Left lung (tissue), 10 donors: ENCODE data around the gene ZFYVE9. TPM values are rescaled to one million over a fixed set of nuclear protein-coding genes. Genes with fewer than 3 reads are reported as not detected.

Experiments
- ATAC-seq: fragments of 200-7000 bp; cut with Tn5 transposase; one replicate; pipeline ENCODE4 v1.9.1; 2020; ENCODE audit warnings: moderate library complexity
- DNase-seq, 4 donors: peaks; one replicate each; pipeline ENCODE4 v3.0.0-alpha.2; 2013 to 2020
- H3K27ac ChIP-seq, 2 donors: fragments of 200-600 bp; sonication (generic) in 1 of 2; one replicate each; pipeline versions ENCODE4 v1.5.0 to v1.8.0; 2020 to 2021
- H3K27me3 ChIP-seq, 2 donors: fragments of 200-600 bp; sonication (generic) in 1 of 2; one replicate each; pipeline versions ENCODE4 v1.5.0 to v1.8.0; 2020 to 2021
- H3K36me3 ChIP-seq, 2 donors: fragments of 200-600 bp; sonication (generic) in 1 of 2; one replicate each; pipeline versions ENCODE4 v1.5.0 to v1.8.0; 2020 to 2021
- H3K4me1 ChIP-seq, 2 donors: fragments of 200-600 bp; one replicate each; pipeline ENCODE4 v1.8.0; 2021
- H3K4me3 ChIP-seq, 2 donors: fragments of 200-600 bp; sonication (generic) in 1 of 2; one replicate each; pipeline versions ENCODE4 v1.5.0 to v1.8.0; 2020 to 2021; ENCODE audit warnings: mild to moderate bottlenecking in 1 of 2
- H3K9me3 ChIP-seq, 2 donors: fragments of 200-600 bp; sonication (generic) in 1 of 2; one replicate each; pipeline versions ENCODE4 v1.5.0 to v1.8.0; 2020 to 2021
- intact Hi-C, 2 donors: fragments of 100-400 bp; cut with DNase I; formaldehyde crosslinking; loops; one replicate each; pipeline versions ENCODE4 v1.11.2 to v1.14.2; 2022
- polyA plus RNA-seq, 6 donors: library from polyadenylated mRNA; unstranded; fragments of 120-200 nt; gene quantifications; one replicate each; pipeline ENCODE4 v1.2.1, GENCODE V29; 2013; ENCODE audit not compliant: insufficient read length in 6 of 6
- total RNA-seq, 2 donors: library from RNA; stranded (reverse); fragmentation: NEBNext Ultra II Directional; extraction: Animal tissue kit (Norgen Biotek cat#: 25700); gene quantifications; one replicate each; pipeline ENCODE4 v1.2.1, GENCODE V29; 2021
- TF ChIP-seq, protein P1 (sequence below), 2 donors: fragments of 200-600 bp; sonication (generic) in 1 of 2; IDR thresholded peaks; one replicate each; pipeline versions ENCODE4 v1.5.0 to v1.8.0; 2021; ENCODE audit warnings: antibody characterized with exemption in 2 of 2
- donor health status: DM: no; HTN: yes; CAD: no.
- donor health status: DM: no; HTN: no; CAD: no.

ZFYVE9 gene
- total and polyA plus RNA-seq, 8 donors: 15.2 to 38.1 (median 32.8) TPM

DNA sequence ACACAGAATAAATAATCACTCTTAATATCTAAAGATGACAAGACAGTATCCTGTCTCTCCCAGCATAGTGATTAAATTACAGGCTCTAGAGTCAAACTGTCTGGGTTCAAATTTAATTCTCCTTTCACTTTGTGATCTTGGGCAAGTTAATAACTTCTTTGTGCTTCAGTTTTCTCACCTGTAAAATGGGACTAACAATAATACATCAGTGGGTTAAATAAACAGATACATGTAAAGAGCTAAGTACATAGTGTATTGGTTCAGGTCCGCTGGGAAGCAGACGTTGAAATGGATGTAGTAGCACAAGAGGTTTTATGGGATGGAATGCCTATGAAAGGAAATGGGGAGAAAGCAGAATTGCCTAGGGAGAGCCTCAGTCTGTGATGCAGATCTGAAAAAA is 10.7 kb downstream of the ZFYVE9 start:
- Histone ChIP-seq H3K27me3 (no peaks in the 10 kb centered on the region), H3K4me3 (no peak overlapping the region), H3K9me3 (no peaks in the 10 kb centered on the region), H3K4me1 (no peaks in the 10 kb centered on the region), H3K36me3 (no peaks in the 10 kb centered on the region), H3K27ac (no peak overlapping the region)
- ATAC-seq (no peak), DNase-seq (no peak)
- TF ChIP-seq, protein P1, sequence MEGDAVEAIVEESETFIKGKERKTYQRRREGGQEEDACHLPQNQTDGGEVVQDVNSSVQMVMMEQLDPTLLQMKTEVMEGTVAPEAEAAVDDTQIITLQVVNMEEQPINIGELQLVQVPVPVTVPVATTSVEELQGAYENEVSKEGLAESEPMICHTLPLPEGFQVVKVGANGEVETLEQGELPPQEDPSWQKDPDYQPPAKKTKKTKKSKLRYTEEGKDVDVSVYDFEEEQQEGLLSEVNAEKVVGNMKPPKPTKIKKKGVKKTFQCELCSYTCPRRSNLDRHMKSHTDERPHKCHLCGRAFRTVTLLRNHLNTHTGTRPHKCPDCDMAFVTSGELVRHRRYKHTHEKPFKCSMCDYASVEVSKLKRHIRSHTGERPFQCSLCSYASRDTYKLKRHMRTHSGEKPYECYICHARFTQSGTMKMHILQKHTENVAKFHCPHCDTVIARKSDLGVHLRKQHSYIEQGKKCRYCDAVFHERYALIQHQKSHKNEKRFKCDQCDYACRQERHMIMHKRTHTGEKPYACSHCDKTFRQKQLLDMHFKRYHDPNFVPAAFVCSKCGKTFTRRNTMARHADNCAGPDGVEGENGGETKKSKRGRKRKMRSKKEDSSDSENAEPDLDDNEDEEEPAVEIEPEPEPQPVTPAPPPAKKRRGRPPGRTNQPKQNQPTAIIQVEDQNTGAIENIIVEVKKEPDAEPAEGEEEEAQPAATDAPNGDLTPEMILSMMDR (IDR thresholded peaks at IDR 0.05): no peak
- intact Hi-C loops: no loop called here

DNA sequence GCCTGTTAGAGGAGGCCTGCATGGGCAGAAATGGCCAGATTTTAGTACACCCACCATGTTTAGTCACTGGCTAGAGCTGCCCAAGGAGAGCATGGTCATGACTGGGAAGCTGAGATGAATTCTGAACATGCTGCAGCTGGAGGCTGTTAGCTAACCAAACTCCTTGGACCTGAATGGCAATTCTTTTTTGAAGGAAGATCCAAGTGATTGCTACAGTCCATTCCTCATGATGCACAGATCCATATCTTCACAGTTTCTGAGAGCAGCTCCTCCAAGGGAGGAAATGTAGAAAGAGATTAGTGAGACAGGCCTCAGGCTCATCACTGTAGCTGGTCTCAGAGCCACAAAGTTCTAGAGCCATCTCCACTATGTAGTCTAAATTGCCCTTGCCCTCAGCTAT is 11.1 kb downstream of the ZFYVE9 start:
- ATAC-seq (no peak), DNase-seq (no peak)
- Histone ChIP-seq H3K27me3 (no peaks in the 10 kb centered on the region), H3K36me3 (no peaks in the 10 kb centered on the region), H3K9me3 (no peaks in the 10 kb centered on the region), H3K4me3 (no peak overlapping the region), H3K4me1 (no peaks in the 10 kb centered on the region), H3K27ac (no peak overlapping the region)
- intact Hi-C loops: no loop called here
- TF ChIP-seq, protein P1 (IDR thresholded peaks at IDR 0.05): no peak

DNA sequence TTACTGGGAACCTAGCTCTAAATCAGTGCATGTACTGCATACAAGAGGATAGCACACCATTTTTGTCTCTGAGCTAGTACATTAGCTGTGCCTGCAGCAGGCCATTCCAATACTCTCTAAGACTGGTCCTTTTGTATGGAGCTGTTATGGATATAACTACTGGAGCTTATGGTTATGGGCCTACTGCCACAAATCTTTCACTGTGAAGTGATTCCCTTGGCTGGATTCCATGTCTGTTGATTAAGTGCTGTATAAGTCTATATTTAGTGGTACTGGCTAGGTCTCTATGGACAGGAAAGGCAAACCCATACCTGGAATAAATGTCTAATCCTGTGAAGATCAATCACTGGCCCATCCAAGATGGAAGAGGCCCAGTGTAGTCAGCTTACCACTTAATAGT is 12.0 kb downstream of the ZFYVE9 start:
- H3K27me3 ChIP-seq: no peaks in the 10 kb centered on the region
- TF ChIP-seq, protein P1 (IDR thresholded peaks at IDR 0.05): no peak

DNA sequence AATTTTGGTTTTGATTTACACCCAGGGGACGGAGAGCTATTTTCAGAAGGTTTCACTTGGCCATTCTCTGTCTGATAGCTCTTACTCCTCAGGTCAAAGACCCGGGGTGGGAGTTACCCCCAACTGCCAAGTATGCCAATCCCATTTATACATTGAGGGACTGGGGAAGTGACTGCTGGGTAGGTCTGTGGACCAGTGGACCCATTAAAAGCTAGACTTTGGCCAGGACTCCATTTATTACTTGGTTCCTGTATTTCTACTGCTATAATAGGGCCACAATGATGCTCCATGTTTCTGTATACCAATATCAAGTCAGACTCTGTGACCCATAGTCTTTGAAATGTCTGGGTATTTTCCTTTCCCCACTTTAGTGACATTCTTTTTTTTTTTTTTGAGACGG is 14.6 kb downstream of the ZFYVE9 start:
- no peaks in the 10 kb centered on the region for H3K36me3 ChIP-seq
- TF ChIP-seq, protein P1 (IDR thresholded peaks at IDR 0.05): no peak
- no peak for DNase-seq
- no peak for ATAC-seq
- H3K4me1 ChIP-seq: no peaks in the 10 kb centered on the region
- intact Hi-C loops: no loop called here
- H3K9me3 ChIP-seq: no peaks in the 10 kb centered on the region
- H3K27ac ChIP-seq: no peak overlapping the region
- no peaks in the 10 kb centered on the region for H3K27me3 ChIP-seq
- H3K4me3 ChIP-seq: no peak overlapping the region

More for the DNA sequence above, 12.0 kb downstream of the ZFYVE9 start:
- no peaks in the 10 kb centered on the region for H3K4me1 ChIP-seq
- DNase-seq: no peak
- no peaks in the 10 kb centered on the region for H3K9me3 ChIP-seq
- H3K36me3 ChIP-seq: no peaks in the 10 kb centered on the region
- H3K4me3 ChIP-seq: no peak overlapping the region
- ATAC-seq: no peak
- no peak overlapping the region for H3K27ac ChIP-seq
- intact Hi-C loops: no loop called here

DNA sequence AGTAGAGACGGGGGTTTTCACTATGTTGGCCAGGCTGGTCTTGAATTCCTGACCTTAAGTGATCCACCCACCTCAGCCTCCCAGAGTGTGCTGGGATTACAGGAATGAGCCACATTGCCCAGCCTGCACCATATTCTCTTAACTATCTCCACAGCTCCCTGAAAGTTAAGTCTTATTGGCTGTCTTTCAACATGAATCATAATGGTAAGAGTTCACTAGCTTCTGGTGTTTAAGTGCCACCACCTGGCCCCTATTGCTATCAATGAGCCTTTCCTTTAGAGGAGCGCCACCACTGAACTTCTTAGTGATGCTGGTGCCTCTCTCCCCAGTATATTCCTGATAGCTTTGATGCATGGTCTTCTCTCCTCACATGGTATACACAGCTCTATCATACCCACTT is 15.7 kb downstream of the ZFYVE9 start:
- ATAC-seq (no peak), DNase-seq (no peak)
- Histone ChIP-seq H3K9me3 (no peaks in the 10 kb centered on the region), H3K27me3 (no peaks in the 10 kb centered on the region), H3K4me1 (no peaks in the 10 kb centered on the region), H3K4me3 (no peak overlapping the region), H3K36me3 (no peaks in the 10 kb centered on the region), H3K27ac (no peak overlapping the region)
- TF ChIP-seq, protein P1 (IDR thresholded peaks at IDR 0.05): no peak
- intact Hi-C loops: no loop called here
